Measurements from ENCODE around the gene RELN. TPM values are rescaled to one million over a fixed set of nuclear protein-coding genes. Genes with fewer than 3 reads are reported as not detected.

Gene RELN
- total and polyA plus RNA-seq, 9 of the 15 experiments (the other 6 are each of a cell fraction or from before 2014, with no cell fraction given), result 12.9 to 43.2 (median 18.1) TPM

DNA sequence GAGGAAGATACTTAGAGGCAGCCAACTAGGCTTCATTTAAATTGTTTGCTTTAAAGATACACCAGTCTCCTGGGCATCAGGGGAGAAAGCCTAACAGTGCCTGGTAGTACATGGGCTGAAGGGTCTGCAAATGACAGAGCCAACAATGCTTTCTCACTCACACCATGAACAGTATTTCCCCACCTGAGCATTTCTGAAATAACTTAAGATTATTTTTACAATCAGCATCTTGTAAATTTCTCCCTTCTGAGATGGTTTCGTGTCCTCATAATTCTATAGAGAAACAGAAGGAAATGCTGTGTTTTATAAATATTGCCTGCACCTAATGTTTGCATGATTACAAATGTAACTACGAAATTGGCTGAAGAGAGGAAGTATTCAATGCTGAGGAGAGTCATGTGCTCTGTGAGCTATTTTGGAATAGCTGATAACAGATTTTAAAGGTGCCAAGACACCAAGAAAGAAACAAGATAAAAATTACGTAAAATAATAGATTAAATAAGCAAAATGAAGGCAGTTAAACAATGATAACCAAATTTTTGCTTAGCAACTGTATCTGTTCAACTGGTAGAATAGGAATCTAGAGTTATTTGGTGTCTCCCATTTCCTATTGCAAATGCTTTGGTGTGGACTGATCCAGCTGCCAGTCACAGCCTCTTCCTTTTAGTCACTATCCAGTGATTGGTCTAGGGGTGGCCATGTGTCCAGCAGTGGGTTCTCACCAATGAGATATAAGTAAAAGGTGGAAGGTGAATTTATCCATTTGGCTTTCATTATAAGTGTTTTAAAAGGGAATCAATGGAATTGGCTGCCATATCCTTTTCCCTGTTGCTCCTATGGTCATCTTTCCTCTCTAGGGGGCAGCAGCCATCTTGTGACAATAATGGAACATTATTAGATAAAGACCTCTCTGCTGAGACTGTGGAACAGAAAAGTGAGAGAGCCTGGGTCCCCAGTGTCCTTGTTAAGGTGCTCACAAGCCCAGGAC, 375.5 kb downstream of the RELN start (continued):
- TF ChIP-seq, protein P1, sequence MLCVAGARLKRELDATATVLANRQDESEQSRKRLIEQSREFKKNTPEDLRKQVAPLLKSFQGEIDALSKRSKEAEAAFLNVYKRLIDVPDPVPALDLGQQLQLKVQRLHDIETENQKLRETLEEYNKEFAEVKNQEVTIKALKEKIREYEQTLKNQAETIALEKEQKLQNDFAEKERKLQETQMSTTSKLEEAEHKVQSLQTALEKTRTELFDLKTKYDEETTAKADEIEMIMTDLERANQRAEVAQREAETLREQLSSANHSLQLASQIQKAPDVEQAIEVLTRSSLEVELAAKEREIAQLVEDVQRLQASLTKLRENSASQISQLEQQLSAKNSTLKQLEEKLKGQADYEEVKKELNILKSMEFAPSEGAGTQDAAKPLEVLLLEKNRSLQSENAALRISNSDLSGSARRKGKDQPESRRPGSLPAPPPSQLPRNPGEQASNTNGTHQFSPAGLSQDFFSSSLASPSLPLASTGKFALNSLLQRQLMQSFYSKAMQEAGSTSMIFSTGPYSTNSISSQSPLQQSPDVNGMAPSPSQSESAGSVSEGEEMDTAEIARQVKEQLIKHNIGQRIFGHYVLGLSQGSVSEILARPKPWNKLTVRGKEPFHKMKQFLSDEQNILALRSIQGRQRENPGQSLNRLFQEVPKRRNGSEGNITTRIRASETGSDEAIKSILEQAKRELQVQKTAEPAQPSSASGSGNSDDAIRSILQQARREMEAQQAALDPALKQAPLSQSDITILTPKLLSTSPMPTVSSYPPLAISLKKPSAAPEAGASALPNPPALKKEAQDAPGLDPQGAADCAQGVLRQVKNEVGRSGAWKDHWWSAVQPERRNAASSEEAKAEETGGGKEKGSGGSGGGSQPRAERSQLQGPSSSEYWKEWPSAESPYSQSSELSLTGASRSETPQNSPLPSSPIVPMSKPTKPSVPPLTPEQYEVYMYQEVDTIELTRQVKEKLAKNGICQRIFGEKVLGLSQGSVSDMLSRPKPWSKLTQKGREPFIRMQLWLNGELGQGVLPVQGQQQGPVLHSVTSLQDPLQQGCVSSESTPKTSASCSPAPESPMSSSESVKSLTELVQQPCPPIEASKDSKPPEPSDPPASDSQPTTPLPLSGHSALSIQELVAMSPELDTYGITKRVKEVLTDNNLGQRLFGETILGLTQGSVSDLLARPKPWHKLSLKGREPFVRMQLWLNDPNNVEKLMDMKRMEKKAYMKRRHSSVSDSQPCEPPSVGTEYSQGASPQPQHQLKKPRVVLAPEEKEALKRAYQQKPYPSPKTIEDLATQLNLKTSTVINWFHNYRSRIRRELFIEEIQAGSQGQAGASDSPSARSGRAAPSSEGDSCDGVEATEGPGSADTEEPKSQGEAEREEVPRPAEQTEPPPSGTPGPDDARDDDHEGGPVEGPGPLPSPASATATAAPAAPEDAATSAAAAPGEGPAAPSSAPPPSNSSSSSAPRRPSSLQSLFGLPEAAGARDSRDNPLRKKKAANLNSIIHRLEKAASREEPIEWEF (CRISPR knock-in tag; IDR thresholded peaks at IDR 0.05), result peak; percentile 21; the same call in 1 of the 2 replicates
- no peak for TF ChIP-seq C11orf30 (IDR thresholded peaks at IDR 0.05; ENCODE audit: low read depth)
- TF ChIP-seq CCAR2 (IDR thresholded peaks at IDR 0.05; ENCODE audit: low read depth, low read length), result no peak
- TF ChIP-seq NFATC3 (IDR thresholded peaks at IDR 0.05), result no peak
- TF ChIP-seq MECOM (CRISPR knock-in tag; IDR thresholded peaks at IDR 0.05), result peak; percentile 62; the same call in 1 of the 2 replicates
- TF ChIP-seq, protein P2, sequence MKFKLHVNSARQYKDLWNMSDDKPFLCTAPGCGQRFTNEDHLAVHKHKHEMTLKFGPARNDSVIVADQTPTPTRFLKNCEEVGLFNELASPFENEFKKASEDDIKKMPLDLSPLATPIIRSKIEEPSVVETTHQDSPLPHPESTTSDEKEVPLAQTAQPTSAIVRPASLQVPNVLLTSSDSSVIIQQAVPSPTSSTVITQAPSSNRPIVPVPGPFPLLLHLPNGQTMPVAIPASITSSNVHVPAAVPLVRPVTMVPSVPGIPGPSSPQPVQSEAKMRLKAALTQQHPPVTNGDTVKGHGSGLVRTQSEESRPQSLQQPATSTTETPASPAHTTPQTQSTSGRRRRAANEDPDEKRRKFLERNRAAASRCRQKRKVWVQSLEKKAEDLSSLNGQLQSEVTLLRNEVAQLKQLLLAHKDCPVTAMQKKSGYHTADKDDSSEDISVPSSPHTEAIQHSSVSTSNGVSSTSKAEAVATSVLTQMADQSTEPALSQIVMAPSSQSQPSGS (CRISPR knock-in tag; IDR thresholded peaks at IDR 0.05), result no peak
- TF ChIP-seq ZKSCAN8 (CRISPR knock-in tag; IDR thresholded peaks at IDR 0.05), result no peak
- no peak for TF ChIP-seq NCOA6 (IDR thresholded peaks at IDR 0.05)
- TF ChIP-seq CREB1 (IDR thresholded peaks at IDR 0.05), result no peak
- no peak for TF ChIP-seq CREB1 (CRISPR knock-in tag; IDR thresholded peaks at IDR 0.05)
- TF ChIP-seq FOXK2 (conservative IDR thresholded peaks at IDR 0.05 in 1 of 2, IDR thresholded peaks at IDR 0.05 in 1 of 2; ENCODE audit: low read depth in 2 of 2), result peak in 1 of 2 experiments; percentile 59; a peak in 1 of 4 replicates
- 0 out of 4 replicates have a peak, but pooled peaks of 1 of the 2 experiments have one; percentile 6 for TF ChIP-seq TBL1XR1 (IDR thresholded peaks at IDR 0.05; ENCODE audit: low read length in 2 of 2)
- TF ChIP-seq, protein P3, sequence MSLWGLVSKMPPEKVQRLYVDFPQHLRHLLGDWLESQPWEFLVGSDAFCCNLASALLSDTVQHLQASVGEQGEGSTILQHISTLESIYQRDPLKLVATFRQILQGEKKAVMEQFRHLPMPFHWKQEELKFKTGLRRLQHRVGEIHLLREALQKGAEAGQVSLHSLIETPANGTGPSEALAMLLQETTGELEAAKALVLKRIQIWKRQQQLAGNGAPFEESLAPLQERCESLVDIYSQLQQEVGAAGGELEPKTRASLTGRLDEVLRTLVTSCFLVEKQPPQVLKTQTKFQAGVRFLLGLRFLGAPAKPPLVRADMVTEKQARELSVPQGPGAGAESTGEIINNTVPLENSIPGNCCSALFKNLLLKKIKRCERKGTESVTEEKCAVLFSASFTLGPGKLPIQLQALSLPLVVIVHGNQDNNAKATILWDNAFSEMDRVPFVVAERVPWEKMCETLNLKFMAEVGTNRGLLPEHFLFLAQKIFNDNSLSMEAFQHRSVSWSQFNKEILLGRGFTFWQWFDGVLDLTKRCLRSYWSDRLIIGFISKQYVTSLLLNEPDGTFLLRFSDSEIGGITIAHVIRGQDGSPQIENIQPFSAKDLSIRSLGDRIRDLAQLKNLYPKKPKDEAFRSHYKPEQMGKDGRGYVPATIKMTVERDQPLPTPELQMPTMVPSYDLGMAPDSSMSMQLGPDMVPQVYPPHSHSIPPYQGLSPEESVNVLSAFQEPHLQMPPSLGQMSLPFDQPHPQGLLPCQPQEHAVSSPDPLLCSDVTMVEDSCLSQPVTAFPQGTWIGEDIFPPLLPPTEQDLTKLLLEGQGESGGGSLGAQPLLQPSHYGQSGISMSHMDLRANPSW (CRISPR knock-in tag; IDR thresholded peaks at IDR 0.05), result no peak
- TF ChIP-seq CSDE1 (IDR thresholded peaks at IDR 0.05), result no peak
- no peak for TF ChIP-seq TEAD2 (tag; IDR thresholded peaks at IDR 0.05)
- TF ChIP-seq KDM4B (IDR thresholded peaks at IDR 0.05; ENCODE audit: borderline replicate concordance in 2 of 2, low read depth in 1 of 2), result no peak
- TF ChIP-seq ZNF174 (CRISPR knock-in tag; IDR thresholded peaks at IDR 0.05), result no peak
- no peak for TF ChIP-seq ESRRA (IDR thresholded peaks at IDR 0.05; ENCODE audit: borderline replicate concordance, low read depth)
- no peak for TF ChIP-seq DDX20 (tag; IDR thresholded peaks at IDR 0.05; ENCODE audit: low read depth)
